OCI-LY7 (cell line): ENCODE data around the gene ANKRD33B.
A peak's percentile ranks its signal among the peaks of the same experiment; 100 is the strongest.

Source experiments
- CTCF ChIP-seq: fragments of 200-600 bp; sonication (generic); conservative IDR thresholded peaks from 2 replicates; pipeline ENCODE4 v1.5.1; 2014; ENCODE audit warnings: mild to moderate bottlenecking, antibody characterized with exemption, low read length, moderate library complexity, mixed read lengths
- EZH2phosphoT487 ChIP-seq: fragments of 200-600 bp; sonication (generic); IDR thresholded peaks from 2 replicates; pipeline ENCODE4 v1.6.1; 2018; ENCODE audit warnings: low read depth, borderline replicate concordance, mild to moderate bottlenecking, mixed run types, antibody characterized with exemption, low read length, moderate library complexity, mixed read lengths

GRCh38 chr5:10521466-10522223 lies 42.2 kb upstream of the ANKRD33B start:
- peak; percentile 73 for TF ChIP-seq CTCF
- TF ChIP-seq EZH2phosphoT487: no peak
